GM23338 (cell line): ENCODE results near the gene CHRNB2. TPM values are rescaled to one million over a fixed set of nuclear protein-coding genes. Genes with fewer than 3 reads are reported as not detected.
A peak's percentile ranks its signal among the peaks of the same experiment; 100 is the strongest.

Source experiments
- ATAC-seq: fragments of 200-7000 bp; cut with Tn5 transposase; 3 replicates; pipeline ENCODE4 v1.9.1; 2020
- DNase-seq: peaks from one replicate; pipeline ENCODE4 v3.0.0-alpha.2; 2015; ENCODE audit warnings: low spot score
- H2AFZ ChIP-seq: fragments of 200-600 bp; sonication (generic); 2 replicates; pipeline ENCODE4 v1.8.0; 2016; ENCODE audit warnings: antibody characterized with exemption, mild to moderate bottlenecking, moderate library complexity
- H3F3A ChIP-seq: fragments of 200-600 bp; sonication (generic); replicated peaks from 2 replicates; pipeline ENCODE4 v1.8.0; 2017; ENCODE audit warnings: antibody characterized with exemption, mixed run types, low read depth
- H3K27ac ChIP-seq: fragments of 200-600 bp; sonication (generic); 2 replicates; pipeline ENCODE4 v1.6.1; 2016; ENCODE audit warnings: low read depth
- H3K27me3 ChIP-seq: fragments of 200-600 bp; sonication (generic); 2 replicates; pipeline ENCODE4 v1.8.0; 2016; ENCODE audit warnings: mild to moderate bottlenecking, mixed run types, moderate library complexity; ENCODE audit not compliant: insufficient read depth
- H3K36me3 ChIP-seq: fragments of 200-600 bp; sonication (generic); 2 replicates; pipeline ENCODE4 v1.8.0; 2016; ENCODE audit warnings: mild to moderate bottlenecking; ENCODE audit not compliant: insufficient read depth
- H3K4me1 ChIP-seq: fragments of 200-600 bp; sonication (generic); 2 replicates; pipeline ENCODE4 v1.8.0; 2016; ENCODE audit warnings: mild to moderate bottlenecking, moderate library complexity; ENCODE audit not compliant: insufficient read depth
- H3K4me2 ChIP-seq: fragments of 200-600 bp; sonication (generic); 2 replicates; pipeline ENCODE4 v1.7.1; 2017; ENCODE audit warnings: mixed run types
- H3K4me3 ChIP-seq: fragments of 200-600 bp; sonication (generic); 2 replicates; pipeline ENCODE4 v1.6.1; 2016; ENCODE audit warnings: mixed run types
- H3K79me2 ChIP-seq: fragments of 200-600 bp; sonication (generic); replicated peaks from 2 replicates; pipeline ENCODE4 v1.8.0; 2017; ENCODE audit warnings: mild to moderate bottlenecking; ENCODE audit not compliant: insufficient read depth
- H3K9me2 ChIP-seq: fragments of 200-600 bp; sonication (generic); 2 replicates; pipeline ENCODE4 v1.8.0; 2017; ENCODE audit not compliant: insufficient read depth
- H4K20me1 ChIP-seq: fragments of 200-600 bp; sonication (generic); replicated peaks from 2 replicates; pipeline ENCODE4 v1.8.0; 2017; ENCODE audit warnings: mild to moderate bottlenecking; ENCODE audit not compliant: insufficient read depth
- H3K27ac Mint-ChIP-seq: 2 replicates; pipeline ENCODE4 v1.8.0; 2020; ENCODE audit warnings: inconsistent platforms, mild to moderate bottlenecking, moderate library complexity, mixed read lengths
- H3K27me3 Mint-ChIP-seq: 3 replicates; pipeline ENCODE4 v1.8.0; 2022; ENCODE audit warnings: low read depth, mild to moderate bottlenecking, moderate library complexity, mixed read lengths, inconsistent platforms; ENCODE audit not compliant: insufficient read depth, poor library complexity
- H3K36me3 Mint-ChIP-seq: 3 replicates; pipeline ENCODE4 v1.8.0; 2021; ENCODE audit warnings: low read depth, mild to moderate bottlenecking, inconsistent platforms, moderate library complexity, mixed read lengths
- H3K4me1 Mint-ChIP-seq: 3 replicates; pipeline ENCODE4 v1.8.0; 2020; ENCODE audit warnings: mild to moderate bottlenecking, inconsistent platforms, mixed read lengths
- H3K4me3 Mint-ChIP-seq: 3 replicates; pipeline ENCODE4 v1.8.0; 2021; ENCODE audit warnings: moderate library complexity, mild to moderate bottlenecking, inconsistent platforms, mixed read lengths
- H3K9me3 Mint-ChIP-seq: 3 replicates; pipeline ENCODE4 v1.8.0; 2020; ENCODE audit warnings: moderate library complexity, mild to moderate bottlenecking, inconsistent platforms, mixed read lengths
- POLR2AphosphoS5 ChIP-seq: IDR thresholded peaks from 2 replicates; pipeline ENCODE4 v1.6.1; 2016; ENCODE audit warnings: antibody characterized with exemption, low read depth
- polyA plus RNA-seq: library from polyadenylated mRNA; unstranded; fragments of >200 nt; fragmentation: Nextera tagmentation; extraction: Ambion mirVana; gene quantifications from 2 replicates; pipeline ENCODE4 v1.2.1, GENCODE V29; 2016
- total RNA-seq: library from RNA; depleted of rRNA; stranded (reverse); fragments of >200 nt; shearing (Covaris generic); gene quantifications from 2 replicates; pipeline ENCODE4 v1.2.3, GENCODE V29; 2014
- TF ChIP-seq, protein P1 (sequence below), 2 experiments: fragments of 200-600 bp in 1 of 2; sonication (generic) in 1 of 2; conservative IDR thresholded peaks; 2 replicates each; pipeline versions ENCODE4 v1.5.1 to v1.6.1; 2016 to 2017; ENCODE audit warnings: antibody characterized with exemption in 2 of 2, low read depth in 2 of 2, mild to moderate bottlenecking in 2 of 2, moderate library complexity in 1 of 2
- TF ChIP-seq, protein P2 (sequence below): IDR thresholded peaks from 2 replicates; pipeline ENCODE4 v1.6.1; 2016; ENCODE audit warnings: antibody characterized with exemption

CHRNB2 gene
- total and polyA plus RNA-seq, 2 experiments from 2014 or later, result 0.73 to 3.6 TPM

DNA sequence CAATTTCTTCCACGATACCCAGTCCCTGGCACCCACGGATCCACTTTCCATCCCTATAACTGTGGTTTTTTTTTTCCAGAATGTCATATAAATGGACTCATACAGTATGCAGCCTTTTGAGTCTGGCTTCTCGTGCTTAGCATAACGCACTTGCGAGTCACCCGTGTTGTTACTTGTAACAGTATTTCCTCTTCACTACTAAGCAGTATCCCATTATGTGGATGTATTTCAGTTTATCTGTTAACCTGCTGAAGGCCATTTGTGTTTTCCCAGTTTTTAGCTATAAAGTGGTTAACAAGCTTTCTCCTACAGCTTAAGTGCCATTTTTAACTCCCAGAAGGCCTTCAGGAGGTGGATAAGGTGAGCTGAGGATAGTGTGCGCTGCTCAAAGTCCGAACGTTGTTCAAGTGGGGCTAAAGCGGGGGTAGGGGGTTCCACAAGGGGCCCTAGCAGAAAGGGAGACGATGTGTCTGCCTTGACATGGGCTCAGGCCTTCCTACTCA lies 39.6 kb downstream of the CHRNB2 start:
- peaks cover 15% of the 10 kb centered on the region for H3K27me3 Mint-ChIP-seq
- H3K4me1 ChIP-seq, result peaks cover 44% of the 10 kb centered on the region
- H3K36me3 Mint-ChIP-seq, result peaks cover 24% of the 10 kb centered on the region
- peaks cover 12% of the 10 kb centered on the region; the same call in 1 of the 2 replicates for H3F3A ChIP-seq
- TF ChIP-seq POLR2AphosphoS5, result no peak
- TF ChIP-seq, protein P1, sequence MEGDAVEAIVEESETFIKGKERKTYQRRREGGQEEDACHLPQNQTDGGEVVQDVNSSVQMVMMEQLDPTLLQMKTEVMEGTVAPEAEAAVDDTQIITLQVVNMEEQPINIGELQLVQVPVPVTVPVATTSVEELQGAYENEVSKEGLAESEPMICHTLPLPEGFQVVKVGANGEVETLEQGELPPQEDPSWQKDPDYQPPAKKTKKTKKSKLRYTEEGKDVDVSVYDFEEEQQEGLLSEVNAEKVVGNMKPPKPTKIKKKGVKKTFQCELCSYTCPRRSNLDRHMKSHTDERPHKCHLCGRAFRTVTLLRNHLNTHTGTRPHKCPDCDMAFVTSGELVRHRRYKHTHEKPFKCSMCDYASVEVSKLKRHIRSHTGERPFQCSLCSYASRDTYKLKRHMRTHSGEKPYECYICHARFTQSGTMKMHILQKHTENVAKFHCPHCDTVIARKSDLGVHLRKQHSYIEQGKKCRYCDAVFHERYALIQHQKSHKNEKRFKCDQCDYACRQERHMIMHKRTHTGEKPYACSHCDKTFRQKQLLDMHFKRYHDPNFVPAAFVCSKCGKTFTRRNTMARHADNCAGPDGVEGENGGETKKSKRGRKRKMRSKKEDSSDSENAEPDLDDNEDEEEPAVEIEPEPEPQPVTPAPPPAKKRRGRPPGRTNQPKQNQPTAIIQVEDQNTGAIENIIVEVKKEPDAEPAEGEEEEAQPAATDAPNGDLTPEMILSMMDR (conservative IDR thresholded peaks at IDR 0.05; ENCODE audit: low read depth in 2 of 2), result peak in 1 of 2 experiments; percentile 23; a peak in 1 of 4 replicates
- H3K27me3 ChIP-seq, result no peaks in the 10 kb centered on the region
- H3K9me2 ChIP-seq, result no peaks in the 10 kb centered on the region
- H3K4me2 ChIP-seq, result peak overlapping the region; percentile 86
- peak overlapping the region; percentile 83 for H3K4me3 ChIP-seq
- peaks cover 2% of the 10 kb centered on the region; the same call in 1 of the 2 replicates for H3K36me3 ChIP-seq
- peak overlapping the region; percentile 91 for H3K4me3 Mint-ChIP-seq
- H3K27ac ChIP-seq, result peak overlapping the region; percentile 97
- H3K9me3 Mint-ChIP-seq, result no peaks in the 10 kb centered on the region; the same call in 2 of the 3 replicates
- H3K4me1 Mint-ChIP-seq, result peaks cover 70% of the 10 kb centered on the region
- H2AFZ ChIP-seq, result no peak overlapping the region
- H3K27ac Mint-ChIP-seq, result peak overlapping the region; percentile 97
- DNase-seq, result no peak
- peaks cover 76% of the 10 kb centered on the region for H3K79me2 ChIP-seq
- peaks cover 25% of the 10 kb centered on the region for H4K20me1 ChIP-seq
- ATAC-seq, result peak; percentile 6

DNA sequence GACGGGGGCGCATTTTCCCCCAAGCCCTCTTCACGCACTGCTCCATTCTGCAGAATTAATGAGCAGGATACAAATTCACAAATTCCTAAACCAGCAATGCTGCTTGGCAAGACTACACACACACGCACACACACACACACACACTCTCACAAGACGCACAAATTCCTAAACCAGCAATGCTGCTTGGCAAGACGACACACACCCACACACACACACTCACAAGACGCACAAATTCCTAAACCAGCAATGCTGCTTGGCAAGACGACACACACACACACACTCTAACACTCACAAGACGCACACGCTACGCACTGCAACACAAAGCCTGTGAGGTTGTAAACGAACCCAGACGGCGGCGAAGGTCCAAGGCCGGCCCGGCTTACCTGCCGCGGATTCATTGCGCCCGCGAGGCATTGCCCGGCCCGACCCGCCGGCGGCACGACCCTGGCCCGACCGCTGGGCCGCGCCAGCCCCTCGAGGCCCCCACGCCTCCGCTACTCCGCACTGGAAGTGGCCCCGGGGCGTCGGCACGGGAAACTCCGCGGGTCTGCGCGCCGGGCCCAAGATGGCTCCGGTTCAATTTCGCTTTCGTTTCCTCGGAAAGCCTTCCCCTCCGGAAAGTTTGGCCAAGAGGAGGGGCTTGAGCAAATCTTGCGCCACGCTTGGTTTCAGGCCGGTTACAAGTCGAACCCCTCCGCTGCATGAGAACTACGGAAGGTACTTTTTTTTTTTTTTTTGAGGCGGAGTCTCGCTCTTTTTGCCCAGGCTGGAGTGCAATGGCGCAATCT lies 40.2 kb downstream of the CHRNB2 start, which contains the start of gene ADAR:
Gene ADAR (minus strand): TSS at position 578 of the 788 bp plus-strand sequence. CDS start 180 bp downstream, at position 398.
- H3K4me2 ChIP-seq, result peak within 1 kb of the TSS; percentile 86
- peak within 1 kb of the TSS; percentile 97 for H3K27ac ChIP-seq
- no peak within 1 kb of the TSS for H2AFZ ChIP-seq
- Mint-ChIP-seq H3K4me3 (peak within 1 kb of the TSS; percentile 91), H3K4me1 (peaks cover 70% of the 10 kb centered on the region), H3K27ac (peak within 1 kb of the TSS; percentile 97), H3K36me3 (peaks cover 20% of the 10 kb centered on the region), H3K27me3 (peaks cover 15% of the 10 kb centered on the region), H3K9me3 (no peaks in the 10 kb centered on the region; the same call in 2 of the 3 replicates)
- no peaks in the 10 kb centered on the region for H3K36me3 ChIP-seq
- peak within 1 kb of the TSS; percentile 83 for H3K4me3 ChIP-seq
- TF ChIP-seq, protein P2, sequence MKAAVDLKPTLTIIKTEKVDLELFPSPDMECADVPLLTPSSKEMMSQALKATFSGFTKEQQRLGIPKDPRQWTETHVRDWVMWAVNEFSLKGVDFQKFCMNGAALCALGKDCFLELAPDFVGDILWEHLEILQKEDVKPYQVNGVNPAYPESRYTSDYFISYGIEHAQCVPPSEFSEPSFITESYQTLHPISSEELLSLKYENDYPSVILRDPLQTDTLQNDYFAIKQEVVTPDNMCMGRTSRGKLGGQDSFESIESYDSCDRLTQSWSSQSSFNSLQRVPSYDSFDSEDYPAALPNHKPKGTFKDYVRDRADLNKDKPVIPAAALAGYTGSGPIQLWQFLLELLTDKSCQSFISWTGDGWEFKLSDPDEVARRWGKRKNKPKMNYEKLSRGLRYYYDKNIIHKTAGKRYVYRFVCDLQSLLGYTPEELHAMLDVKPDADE, result no peak
- peak; percentile 19; the same call in 1 of the 2 replicates for TF ChIP-seq POLR2AphosphoS5
- H3K9me2 ChIP-seq, result no peaks in the 10 kb centered on the region
- H3F3A ChIP-seq, result peaks cover 12% of the 10 kb centered on the region; the same call in 1 of the 2 replicates
- DNase-seq, result peak; percentile 90
- H4K20me1 ChIP-seq, result peaks cover 20% of the 10 kb centered on the region
- peak; percentile 29 for ATAC-seq
- no peaks in the 10 kb centered on the region for H3K27me3 ChIP-seq
- peaks cover 76% of the 10 kb centered on the region for H3K79me2 ChIP-seq
- H3K4me1 ChIP-seq, result peaks cover 45% of the 10 kb centered on the region
